ENCODE measurements around the gene KHSRP.
"Not testable (repeated sequence)": the region's sequence is repeated elsewhere in the genome, so short reads cannot be mapped to it uniquely, and the experiment has no call there.

Gene KHSRP

GRCh38 chr19:6451583-6452222, 27.1 kb upstream of the KHSRP start:
- DNase-seq: no peak

DNA sequence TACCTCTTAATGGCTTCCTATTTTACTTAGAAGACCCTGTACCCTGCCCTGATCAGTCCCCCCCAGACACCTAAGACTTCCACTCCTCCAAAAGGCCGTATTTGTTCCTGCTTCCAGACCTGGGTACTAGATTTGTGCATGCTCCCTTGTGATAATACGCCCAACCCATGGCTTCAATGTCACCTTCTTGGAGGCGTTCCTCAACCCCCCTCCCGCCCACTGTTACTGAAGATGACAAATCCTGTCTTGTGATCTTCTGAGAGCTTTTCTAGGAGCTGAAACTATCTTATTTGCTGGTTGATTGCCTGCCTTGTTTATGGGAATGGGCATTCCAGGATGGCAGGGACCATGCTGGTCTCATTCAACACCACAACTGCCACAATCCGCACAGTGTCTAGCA, 25.6 kb upstream of the KHSRP start:
- no peak for DNase-seq

GRCh38 chr19:6448045-6448444, 23.4 kb upstream of the KHSRP start:
- DNase-seq: no peak

GRCh38 chr19:6446452-6446851, 21.8 kb upstream of the KHSRP start:
- DNase-seq: no peak

DNA sequence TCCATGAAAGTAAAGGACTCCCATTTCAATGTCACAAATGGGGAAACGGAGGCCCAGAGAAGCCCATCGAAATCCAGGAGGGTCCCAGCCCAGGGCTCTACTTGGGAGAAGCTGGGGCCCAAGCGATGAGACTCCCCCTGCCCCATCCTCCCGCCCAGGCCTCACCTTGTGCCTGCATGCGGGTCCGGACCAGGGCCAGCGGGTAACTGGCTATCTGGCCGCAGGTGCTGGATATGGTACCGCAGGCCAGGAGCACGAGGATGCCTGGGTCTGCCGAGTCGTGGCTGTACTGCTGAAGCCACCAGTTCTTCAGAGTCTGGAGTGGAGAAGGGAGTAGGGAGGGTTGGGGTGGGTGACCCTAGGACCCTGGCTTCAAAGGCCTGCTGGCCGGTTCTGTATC, 19.4 kb upstream of the KHSRP start:
- no peak for DNase-seq

DNA sequence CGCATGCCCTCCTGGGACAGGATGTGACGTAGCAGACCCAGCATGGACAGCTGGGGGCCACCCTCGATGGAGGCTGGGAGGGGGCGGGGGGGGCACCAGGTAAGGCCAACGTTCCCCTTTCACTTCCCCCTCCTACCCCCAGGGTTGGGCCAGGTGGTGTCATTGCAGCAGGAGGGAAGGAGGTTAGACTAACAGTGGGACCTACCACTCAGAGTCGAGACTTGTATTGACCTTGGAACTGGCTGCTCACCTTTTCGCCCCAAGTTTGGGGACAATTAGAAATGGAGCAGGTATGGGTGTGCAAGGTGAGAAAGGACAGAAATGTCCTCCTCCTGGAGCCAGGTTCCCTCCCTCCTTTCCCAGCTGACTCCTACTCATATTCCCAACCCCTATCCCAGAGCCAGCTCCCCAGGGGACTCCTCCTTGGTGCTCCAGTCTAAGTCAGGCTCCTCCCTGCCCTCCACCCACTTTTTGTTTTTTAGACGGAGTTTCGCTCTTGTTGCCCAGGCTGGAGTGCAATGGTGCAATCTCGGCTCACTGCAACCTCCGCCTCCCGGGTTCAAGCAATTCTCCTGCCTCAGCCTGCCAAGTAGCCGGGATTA, 17.6 kb upstream of the KHSRP start:
- DNase-seq: no peak

GRCh38 chr19:6440905-6441304, 16.3 kb upstream of the KHSRP start:
- no peak for DNase-seq

GRCh38 chr19:6439743-6440142, 15.1 kb upstream of the KHSRP start:
- DNase-seq: no peak

DNA sequence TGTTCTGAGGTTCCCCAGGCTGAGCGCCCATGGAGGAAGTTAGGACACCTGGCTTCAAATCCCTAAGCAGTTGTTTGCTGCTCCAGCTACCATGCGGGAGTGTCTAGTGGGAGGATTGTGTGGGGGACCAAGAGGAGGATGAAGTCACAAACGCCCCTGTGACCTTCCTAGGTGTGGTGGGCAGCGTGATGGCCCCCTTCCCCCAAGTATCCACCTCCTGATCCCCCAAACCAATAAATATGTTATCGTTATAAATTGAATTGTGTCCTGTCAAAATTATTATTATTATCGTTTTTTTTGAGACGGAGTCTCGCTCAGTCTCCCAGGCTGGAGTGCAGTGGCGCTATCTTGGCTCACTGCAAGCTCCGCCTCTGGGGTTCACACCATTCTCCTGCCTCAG, 9.1 kb upstream of the KHSRP start, which contains the start of gene SLC25A41:
Gene SLC25A41 (minus strand): TSS at position 101 of the 400 bp plus-strand sequence. CDS start 70 bp downstream, at position 31.
- DNase-seq: no peak

DNA sequence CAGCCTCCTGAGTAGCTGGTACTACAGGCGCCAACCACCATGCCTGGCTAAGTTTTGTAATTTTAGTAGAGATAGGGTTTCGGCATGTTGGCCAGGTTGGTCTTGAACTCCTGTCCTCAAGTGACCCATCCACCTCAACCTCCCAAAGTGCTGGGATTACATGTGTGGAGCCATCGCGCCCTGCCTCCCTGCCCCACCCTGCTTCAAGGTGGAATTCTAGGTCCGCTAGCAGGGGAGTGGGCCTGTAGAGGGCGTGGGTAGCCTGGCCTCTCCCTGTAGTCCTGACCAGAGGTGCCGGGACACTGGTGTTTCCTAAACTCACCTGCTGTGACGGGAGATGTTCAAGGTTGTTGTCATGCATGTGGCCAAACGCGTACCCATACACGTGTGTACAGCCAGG, 8.6 kb upstream of the KHSRP start:
- no peak for DNase-seq

DNA sequence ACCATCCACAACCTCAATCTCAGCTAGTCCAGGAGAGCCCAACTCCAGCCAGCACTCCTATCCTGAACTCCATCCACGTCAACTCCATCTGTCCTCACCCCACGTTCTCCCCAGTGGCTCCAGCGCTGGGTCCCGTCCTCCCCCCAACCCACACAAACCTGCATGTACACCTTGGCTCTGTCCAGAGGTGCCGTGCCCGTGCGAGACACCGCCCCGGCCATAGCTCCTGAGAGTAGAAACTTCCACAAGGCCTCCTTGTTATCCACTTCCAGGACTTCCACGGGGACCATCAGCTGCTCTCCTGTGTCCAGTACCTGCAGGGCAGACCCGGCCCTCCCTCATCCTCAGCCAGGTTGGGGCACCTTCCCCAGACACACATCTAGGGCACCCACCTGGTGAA, 7.3 kb upstream of the KHSRP start:
- DNase-seq: no peak

DNA sequence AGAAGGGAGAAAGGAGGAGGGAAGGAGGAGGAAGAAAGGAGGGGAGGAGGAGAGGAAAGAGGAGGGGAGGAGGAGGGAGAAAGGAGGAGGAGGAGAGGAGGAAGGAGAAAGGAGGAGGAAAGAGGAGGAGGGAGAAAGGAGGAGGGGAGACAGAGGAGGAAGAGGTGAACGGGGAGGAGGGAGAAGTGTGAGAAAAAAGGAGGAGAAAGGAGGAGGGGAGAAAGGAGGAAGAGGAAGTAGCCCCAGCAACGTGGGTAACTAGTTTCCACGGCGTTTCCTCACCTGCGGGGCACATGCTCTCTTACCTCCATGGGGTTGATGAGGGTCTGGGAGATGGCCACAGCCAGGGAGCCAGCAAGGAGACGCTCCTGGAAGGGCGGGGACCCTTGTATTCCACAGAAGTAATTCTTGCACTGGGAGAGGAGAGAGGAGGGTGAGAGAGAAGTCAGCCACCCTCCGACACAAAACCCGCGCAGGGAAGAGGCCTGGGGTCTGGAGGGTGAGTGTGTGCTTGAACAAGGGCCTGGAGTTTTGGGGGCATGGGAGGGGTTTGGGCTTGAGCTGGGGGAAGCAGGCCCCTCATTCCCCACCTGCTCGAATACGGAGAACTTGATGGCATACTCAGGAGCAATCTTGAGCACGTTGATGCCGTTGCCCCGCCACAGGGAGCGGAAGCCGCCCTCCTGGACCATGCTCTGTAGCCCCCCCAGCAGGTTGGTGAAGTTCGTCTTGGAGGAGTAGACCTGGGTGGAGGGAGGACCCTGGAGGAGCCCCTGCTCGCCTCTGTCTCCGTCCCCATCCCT, 5.0 kb upstream of the KHSRP start:
- DNase-seq: no peak

DNA sequence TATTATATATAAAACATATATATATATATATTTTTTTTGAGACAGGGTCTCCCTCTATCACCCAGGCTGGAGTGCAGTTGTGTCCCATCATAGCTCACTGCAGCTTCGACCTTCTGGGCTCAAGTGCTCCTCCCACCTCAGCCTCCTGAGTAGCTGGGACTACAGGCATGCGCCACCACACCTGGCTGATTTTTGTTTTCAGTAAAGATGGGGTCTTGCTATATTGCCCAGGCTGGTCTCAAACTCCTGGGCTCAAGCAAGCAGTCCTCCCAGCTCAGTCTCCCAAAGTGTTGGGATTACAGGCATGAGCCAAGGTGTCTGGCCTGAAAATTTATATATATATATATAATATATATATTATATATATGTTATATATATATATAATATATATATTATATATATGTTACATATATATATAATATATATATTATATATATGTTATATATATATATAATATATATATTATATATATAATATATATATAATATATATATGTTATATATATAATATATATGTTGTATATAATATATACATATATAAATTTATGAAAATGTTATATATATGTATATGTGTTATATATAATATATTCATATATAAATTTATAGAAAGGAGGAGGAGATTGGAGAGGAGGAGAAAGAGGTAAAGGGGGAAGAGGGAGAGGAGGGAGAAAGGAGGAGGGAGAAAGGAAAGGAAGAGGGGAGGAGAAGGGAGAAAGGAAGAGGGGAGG, 4.2 kb upstream of the KHSRP start:
- not testable (repeated sequence) for DNase-seq

DNA sequence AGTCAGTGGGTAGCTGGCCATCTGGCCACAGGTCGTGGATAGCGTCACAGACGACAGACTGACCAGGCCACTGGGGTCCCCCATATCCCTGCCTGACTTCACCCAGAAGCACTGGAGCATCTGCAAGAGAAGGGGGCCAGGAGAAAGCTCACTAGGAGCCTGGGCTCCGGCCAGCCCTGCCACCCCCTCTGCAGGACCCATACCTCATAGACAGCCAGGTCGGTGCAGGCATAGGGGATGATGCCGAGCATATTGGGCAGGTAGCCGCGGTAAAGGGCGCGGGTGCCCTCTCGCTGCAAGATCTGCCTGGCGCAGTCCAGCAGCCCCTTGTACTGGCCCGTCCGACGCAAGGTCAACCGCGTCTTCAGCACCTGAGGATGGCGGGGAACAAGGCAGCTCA, 2.5 kb upstream of the KHSRP start:
- DNase-seq: no peak

- DNase-seq: no peak
These were observed 1.4 kb upstream of the KHSRP start for GRCh38 chr19:6425732-6426620.

DNA sequence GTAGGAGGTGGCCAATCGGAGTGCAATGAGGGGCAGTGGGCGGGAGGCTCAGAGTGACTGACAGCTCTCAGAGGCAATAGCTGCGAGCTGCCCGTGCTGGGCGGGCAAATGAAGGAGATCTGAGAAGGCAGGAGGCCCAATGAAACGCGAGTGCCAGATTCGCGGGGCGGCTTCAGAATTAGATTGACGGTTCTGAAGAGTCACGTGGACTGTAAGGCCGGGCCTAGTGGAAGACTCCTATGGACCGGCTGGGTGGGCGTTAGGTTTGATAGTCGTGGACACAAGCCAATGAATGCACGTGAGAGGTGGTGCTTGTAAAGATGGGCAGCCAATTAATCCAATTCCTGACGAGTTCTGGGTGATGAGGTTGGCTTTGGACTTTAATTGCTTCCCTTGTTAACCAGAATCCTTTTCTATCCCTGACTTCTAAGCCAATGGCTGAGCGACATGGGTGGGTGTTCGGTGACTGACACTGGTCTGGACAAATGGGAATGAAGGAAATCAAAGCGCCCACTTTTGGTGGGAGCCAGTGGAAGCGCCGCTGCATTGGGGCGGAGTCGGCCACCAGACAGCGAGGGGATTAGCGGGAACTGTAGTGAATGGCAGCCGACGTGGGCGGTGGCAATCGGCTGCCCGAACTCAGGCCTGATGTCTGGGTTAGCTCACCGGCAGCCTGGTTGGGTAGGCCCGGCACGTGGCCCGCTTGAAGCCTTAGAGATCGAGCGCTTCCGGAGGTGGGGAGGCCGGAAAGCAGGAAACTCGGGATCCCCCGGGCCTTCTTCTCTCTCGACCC, 524 bp upstream of the KHSRP start:
- peak; percentile 100 for DNase-seq

GRCh38 chr19:6423499-6424194, 964 bp downstream of the KHSRP start:
- DNase-seq: peak; percentile 27 to 67

GRCh38 chr19:6421075-6422014, 3.3 kb downstream of the KHSRP start:
- no peak for DNase-seq

DNA sequence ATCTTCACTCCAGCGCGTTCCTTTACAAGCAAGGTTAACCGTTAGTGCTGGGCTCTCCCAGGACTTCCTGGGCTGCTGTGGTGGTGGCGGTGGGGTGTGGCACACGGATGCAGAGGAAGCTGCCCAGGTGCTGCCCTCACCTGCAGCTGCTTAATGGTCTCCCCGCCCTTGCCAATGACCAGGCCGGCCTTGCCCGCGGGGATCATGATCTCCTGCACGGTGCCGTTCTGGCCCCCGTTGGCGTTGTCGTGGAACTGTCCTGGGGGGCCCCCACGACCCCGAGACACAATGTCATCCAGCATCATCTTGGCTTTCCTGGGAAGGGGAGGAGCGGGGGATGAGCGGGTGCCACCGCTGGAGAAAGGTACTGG, 6.1 kb downstream of the KHSRP start:
- DNase-seq: no peak
